ENCODE results near the gene CAV1. TPM values are rescaled to one million over a fixed set of nuclear protein-coding genes. Genes with fewer than 3 reads are reported as not detected.
A peak's percentile ranks its signal among the peaks of the same experiment; 100 is the strongest.

The CAV1 gene
- total RNA-seq, 1 donor from 2014 or later: 531 TPM

- peaks cover 23% of the 10 kb centered on the region for H3K36me3 ChIP-seq
- intact Hi-C loops (cut with DNase I): no loop called here
- H3K4me1 ChIP-seq: peaks cover 27% of the 10 kb centered on the region
- H3K27me3 ChIP-seq (ENCODE audit: low read depth): no peaks in the 10 kb centered on the region
- no peaks in the 10 kb centered on the region for H3K9me3 ChIP-seq
- ATAC-seq: no peak
- no peak for DNase-seq
- no peak overlapping the region for H3K27ac ChIP-seq
- H3K4me3 ChIP-seq: no peak overlapping the region
- no peak for TF ChIP-seq CTCF (IDR thresholded peaks at IDR 0.05)
Observed at GRCh38 chr7:116505823-116506222, 19.0 kb upstream of the CAV1 start.

DNA sequence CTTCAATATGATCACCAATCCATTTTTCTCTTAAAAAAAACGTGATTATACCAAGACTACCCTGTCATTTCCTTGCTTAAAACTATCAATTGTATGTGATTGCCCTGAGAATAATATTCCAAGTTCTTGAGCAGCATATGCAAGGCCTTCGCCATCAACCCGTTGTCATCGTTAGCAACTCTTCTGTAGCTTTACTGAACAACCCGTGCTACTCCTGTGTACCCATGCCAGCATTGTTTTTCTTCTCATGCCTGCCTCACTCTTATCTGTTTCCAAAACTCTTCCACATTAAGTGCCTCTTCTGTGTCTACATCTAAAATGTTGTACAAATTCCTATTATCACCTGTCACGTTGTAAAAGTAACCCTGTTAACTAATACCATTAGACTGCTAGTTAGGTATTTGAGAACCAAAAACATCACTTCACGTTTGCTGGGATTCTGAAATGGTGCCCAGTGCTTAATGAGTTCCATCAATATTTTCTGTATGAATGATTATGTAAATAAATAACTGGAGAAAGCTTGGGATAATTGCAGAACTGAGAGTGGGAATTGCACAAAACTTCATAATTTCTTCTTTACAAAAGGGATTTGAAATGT is 14.8 kb upstream of the CAV1 start:
- H3K36me3 ChIP-seq: peaks cover 23% of the 10 kb centered on the region
- intact Hi-C loops (cut with DNase I): no loop called here
- H3K27me3 ChIP-seq (ENCODE audit: low read depth): no peaks in the 10 kb centered on the region
- ATAC-seq (peak in 1 of 2 donors; percentile 38), DNase-seq (no peak)
- peaks cover 15% of the 10 kb centered on the region for H3K4me1 ChIP-seq
- H3K27ac ChIP-seq: no peak overlapping the region
- no peaks in the 10 kb centered on the region for H3K9me3 ChIP-seq
- no peak overlapping the region for H3K4me3 ChIP-seq
- TF ChIP-seq CTCF (IDR thresholded peaks at IDR 0.05): no peak

- intact Hi-C loops (cut with DNase I): no loop called here
- DNase-seq (no peak), ATAC-seq (peak in 1 of 2 donors; percentile 19)
- H3K36me3 ChIP-seq: peaks cover 22% of the 10 kb centered on the region
- H3K27ac ChIP-seq: peak overlapping the region; percentile 71
- TF ChIP-seq CTCF (IDR thresholded peaks at IDR 0.05): no peak
- no peaks in the 10 kb centered on the region for H3K9me3 ChIP-seq
- H3K27me3 ChIP-seq (ENCODE audit: low read depth): no peaks in the 10 kb centered on the region
- peaks cover 8% of the 10 kb centered on the region for H3K4me1 ChIP-seq
- H3K4me3 ChIP-seq: no peak overlapping the region
Observed at GRCh38 chr7:116510795-116511194, 14.0 kb upstream of the CAV1 start.

DNA sequence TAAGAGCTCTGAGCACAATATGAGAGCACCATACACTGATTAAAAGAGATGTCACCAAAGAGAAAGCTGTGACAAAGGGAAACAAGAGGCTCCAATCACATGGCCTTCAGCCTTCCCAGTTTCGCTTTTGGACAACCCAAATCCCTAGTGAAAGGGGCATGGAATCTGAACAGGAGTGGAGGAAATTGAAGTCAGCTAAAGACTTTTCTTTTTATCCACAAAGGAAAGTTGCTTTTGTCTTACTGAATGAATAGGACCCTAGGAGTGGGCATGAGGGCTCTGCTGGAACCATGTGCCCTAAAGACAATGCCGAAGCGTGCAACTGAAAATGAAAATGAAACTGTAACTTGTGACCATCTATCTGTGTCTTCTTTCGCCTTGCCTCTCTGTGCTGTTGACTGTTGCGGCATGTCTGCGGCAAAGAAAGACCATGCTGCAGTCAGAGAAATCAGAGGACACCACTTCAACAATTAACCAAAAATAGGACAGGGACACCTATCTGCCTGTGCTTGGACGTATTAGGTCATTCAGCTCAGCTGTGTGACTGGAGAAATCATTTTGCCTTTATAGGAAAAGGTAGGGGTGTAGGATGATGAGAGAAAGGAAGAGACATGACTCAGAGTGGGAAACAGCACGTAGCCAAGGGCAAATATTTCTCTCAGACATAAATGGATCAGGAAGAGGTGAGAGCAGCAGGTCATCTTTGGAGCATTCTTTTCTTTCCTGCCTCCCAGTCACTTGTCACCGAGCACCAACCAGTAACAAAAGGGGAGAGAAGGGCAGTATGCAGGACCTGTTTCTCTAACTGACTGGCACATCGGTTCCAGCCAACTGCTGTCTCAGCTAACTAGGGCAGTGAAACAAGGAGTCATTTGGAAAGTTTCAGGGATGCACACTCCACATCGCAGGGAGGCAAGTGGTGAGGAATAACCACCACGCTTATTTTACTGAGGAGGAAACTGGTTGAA is 13.0 kb upstream of the CAV1 start:
- Histone ChIP-seq H3K9me3 (no peaks in the 10 kb centered on the region), H3K36me3 (peaks cover 11% of the 10 kb centered on the region), H3K27me3 (ENCODE audit: low read depth) (no peaks in the 10 kb centered on the region), H3K27ac (peak overlapping the region; percentile 71), H3K4me1 (peaks cover 6% of the 10 kb centered on the region), H3K4me3 (peak overlapping the region; percentile 45)
- DNase-seq (no peak), ATAC-seq (peak; percentile 69 to 71)
- no peak for TF ChIP-seq CTCF (IDR thresholded peaks at IDR 0.05)
- intact Hi-C loops (cut with DNase I): no loop called here

DNA sequence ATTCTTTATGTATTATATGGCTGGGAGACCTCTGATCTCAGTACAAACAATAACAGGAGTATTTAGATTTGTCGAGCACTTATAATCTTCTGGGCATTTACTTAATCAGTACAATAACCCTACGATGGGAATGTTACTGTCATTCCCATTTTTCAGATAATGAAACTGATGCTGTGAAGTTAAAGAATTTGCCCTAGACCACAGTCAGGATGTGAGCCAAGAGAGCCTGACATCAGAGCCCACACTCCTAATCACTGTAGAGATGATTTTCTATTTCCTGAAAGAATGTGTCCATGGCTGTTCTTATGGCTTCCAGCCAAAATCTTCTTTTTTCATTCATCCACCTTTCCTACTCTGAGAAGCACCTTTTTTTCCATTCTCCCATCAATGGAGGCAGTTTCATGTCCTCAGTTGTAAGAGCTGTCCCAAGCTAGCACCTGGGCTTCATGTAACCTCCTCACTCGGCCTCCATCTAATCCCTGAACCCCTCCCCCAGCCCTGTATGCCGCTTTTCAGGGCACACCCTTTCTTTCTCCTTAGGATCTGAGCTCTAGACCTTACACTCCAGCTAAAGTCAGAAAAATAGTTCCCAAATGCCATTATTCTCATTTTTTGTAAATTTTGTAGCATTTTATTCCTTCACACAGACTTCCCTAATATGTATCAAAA is 12.2 kb upstream of the CAV1 start:
- peak overlapping the region; percentile 45 for H3K4me3 ChIP-seq
- peaks cover 6% of the 10 kb centered on the region for H3K4me1 ChIP-seq
- intact Hi-C loops (cut with DNase I): no loop called here
- peak in 1 of 2 donors; percentile 11 for ATAC-seq
- DNase-seq: no peak
- H3K27me3 ChIP-seq (ENCODE audit: low read depth): no peaks in the 10 kb centered on the region
- TF ChIP-seq CTCF (IDR thresholded peaks at IDR 0.05): no peak
- H3K27ac ChIP-seq: peak overlapping the region; percentile 71
- H3K36me3 ChIP-seq: peaks cover 3% of the 10 kb centered on the region
- H3K9me3 ChIP-seq: no peaks in the 10 kb centered on the region
